Measurements from ENCODE around the gene CMC2. TPM values are rescaled to one million over a fixed set of nuclear protein-coding genes. Genes with fewer than 3 reads are reported as not detected.

CMC2 gene
- total and polyA plus RNA-seq, 9 of the 15 experiments (the other 6 are each of a cell fraction or from before 2014, with no cell fraction given) = 122 to 501 (median 172) TPM

DNA sequence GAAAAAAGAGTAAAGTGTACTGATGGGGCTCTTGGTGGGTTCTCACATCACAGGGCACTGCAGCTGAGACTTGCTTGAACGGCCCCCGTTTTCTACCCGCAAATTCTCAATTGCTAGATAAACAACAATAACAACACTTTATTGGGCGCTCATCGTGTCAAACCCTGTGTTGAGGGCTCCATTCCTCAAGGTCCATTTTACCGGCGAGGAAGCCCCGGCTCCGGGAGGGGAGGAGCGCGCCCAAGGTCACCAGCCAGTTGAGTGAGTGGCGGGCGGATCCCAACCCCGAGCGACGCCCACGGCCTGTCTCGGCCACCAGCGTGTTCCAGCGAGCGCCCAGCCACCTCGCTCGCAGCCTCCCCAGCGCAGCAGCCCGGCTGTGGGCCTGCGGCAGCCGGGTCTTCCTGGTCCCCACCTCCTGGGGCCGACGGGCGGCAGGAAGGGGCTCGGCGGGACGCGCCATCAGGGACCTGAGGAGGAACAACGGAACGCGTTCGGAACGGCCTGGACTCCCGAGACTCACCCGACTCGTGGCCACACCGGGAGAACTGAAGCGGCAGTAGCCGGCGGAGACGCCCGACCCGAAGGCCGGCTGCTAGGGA, 373 bp downstream of the CMC2 start (continued):
- TF ChIP-seq, protein P1, sequence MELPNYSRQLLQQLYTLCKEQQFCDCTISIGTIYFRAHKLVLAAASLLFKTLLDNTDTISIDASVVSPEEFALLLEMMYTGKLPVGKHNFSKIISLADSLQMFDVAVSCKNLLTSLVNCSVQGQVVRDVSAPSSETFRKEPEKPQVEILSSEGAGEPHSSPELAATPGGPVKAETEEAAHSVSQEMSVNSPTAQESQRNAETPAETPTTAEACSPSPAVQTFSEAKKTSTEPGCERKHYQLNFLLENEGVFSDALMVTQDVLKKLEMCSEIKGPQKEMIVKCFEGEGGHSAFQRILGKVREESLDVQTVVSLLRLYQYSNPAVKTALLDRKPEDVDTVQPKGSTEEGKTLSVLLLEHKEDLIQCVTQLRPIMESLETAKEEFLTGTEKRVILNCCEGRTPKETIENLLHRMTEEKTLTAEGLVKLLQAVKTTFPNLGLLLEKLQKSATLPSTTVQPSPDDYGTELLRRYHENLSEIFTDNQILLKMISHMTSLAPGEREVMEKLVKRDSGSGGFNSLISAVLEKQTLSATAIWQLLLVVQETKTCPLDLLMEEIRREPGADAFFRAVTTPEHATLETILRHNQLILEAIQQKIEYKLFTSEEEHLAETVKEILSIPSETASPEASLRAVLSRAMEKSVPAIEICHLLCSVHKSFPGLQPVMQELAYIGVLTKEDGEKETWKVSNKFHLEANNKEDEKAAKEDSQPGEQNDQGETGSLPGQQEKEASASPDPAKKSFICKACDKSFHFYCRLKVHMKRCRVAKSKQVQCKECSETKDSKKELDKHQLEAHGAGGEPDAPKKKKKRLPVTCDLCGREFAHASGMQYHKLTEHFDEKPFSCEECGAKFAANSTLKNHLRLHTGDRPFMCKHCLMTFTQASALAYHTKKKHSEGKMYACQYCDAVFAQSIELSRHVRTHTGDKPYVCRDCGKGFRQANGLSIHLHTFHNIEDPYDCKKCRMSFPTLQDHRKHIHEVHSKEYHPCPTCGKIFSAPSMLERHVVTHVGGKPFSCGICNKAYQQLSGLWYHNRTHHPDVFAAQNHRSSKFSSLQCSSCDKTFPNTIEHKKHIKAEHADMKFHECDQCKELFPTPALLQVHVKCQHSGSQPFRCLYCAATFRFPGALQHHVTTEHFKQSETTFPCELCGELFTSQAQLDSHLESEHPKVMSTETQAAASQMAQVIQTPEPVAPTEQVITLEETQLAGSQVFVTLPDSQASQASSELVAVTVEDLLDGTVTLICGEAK (IDR thresholded peaks at IDR 0.05) = peak; percentile 64
- TF ChIP-seq, protein P1 (CRISPR knock-in tag; IDR thresholded peaks at IDR 0.05) = no peak
- peak; percentile 53 for TF ChIP-seq CCNT2 (IDR thresholded peaks at IDR 0.05; ENCODE audit: borderline replicate concordance, extremely low read depth, insufficient read length, low read depth, low read length)
- TF ChIP-seq NONO (IDR thresholded peaks at IDR 0.05; ENCODE audit: low read depth in 2 of 2, low read length in 1 of 2) = peak in 1 of 2 experiments; percentile 53; a peak in 1 of 4 replicates
- TF ChIP-seq SMAD4 (CRISPR knock-in tag; conservative IDR thresholded peaks at IDR 0.05) = peak; percentile 83
- peak; percentile 76 for TF ChIP-seq NCOA6 (IDR thresholded peaks at IDR 0.05)
- TF ChIP-seq, protein P2, sequence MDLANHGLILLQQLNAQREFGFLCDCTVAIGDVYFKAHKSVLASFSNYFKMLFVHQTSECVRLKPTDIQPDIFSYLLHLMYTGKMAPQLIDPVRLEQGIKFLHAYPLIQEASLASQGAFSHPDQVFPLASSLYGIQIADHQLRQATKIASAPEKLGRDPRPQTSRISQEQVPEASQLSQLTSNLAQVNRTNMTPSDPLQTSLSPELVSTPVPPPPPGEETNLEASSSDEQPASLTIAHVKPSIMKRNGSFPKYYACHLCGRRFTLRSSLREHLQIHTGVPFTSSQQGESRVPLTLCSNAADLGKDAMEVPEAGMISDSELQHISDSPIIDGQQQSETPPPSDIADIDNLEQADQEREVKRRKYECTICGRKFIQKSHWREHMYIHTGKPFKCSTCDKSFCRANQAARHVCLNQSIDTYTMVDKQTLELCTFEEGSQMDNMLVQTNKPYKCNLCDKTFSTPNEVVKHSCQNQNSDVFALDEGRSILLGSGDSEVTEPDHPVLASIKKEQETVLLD (IDR thresholded peaks at IDR 0.05) = no peak
- 0 out of 2 replicates have a peak, but pooled peaks have one; percentile 3 for TF ChIP-seq ARID1B (IDR thresholded peaks at IDR 0.05)
- TF ChIP-seq, protein P3, sequence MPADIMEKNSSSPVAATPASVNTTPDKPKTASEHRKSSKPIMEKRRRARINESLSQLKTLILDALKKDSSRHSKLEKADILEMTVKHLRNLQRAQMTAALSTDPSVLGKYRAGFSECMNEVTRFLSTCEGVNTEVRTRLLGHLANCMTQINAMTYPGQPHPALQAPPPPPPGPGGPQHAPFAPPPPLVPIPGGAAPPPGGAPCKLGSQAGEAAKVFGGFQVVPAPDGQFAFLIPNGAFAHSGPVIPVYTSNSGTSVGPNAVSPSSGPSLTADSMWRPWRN (IDR thresholded peaks at IDR 0.05; ENCODE audit: low read depth) = no peak
- TF ChIP-seq, protein P4, sequence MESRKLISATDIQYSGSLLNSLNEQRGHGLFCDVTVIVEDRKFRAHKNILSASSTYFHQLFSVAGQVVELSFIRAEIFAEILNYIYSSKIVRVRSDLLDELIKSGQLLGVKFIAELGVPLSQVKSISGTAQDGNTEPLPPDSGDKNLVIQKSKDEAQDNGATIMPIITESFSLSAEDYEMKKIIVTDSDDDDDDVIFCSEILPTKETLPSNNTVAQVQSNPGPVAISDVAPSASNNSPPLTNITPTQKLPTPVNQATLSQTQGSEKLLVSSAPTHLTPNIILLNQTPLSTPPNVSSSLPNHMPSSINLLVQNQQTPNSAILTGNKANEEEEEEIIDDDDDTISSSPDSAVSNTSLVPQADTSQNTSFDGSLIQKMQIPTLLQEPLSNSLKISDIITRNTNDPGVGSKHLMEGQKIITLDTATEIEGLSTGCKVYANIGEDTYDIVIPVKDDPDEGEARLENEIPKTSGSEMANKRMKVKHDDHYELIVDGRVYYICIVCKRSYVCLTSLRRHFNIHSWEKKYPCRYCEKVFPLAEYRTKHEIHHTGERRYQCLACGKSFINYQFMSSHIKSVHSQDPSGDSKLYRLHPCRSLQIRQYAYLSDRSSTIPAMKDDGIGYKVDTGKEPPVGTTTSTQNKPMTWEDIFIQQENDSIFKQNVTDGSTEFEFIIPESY (CRISPR knock-in tag; IDR thresholded peaks at IDR 0.05) = peak; percentile 10; the same call in 1 of the 2 replicates
- no peak; the same call in 1 of the 2 replicates for TF ChIP-seq MYC (IDR thresholded peaks at IDR 0.05; ENCODE audit: low read depth, low read length)
- TF ChIP-seq MYC (CRISPR knock-in tag; IDR thresholded peaks at IDR 0.05; ENCODE audit: borderline replicate concordance, low read depth) = no peak
- peak; percentile 32 for TF ChIP-seq DACH1 (IDR thresholded peaks at IDR 0.05; ENCODE audit: partially characterized antibody)
- no peak for TF ChIP-seq CEBPB (tag; IDR thresholded peaks at IDR 0.05)
